ENCODE results near the gene RPL15. TPM values are rescaled to one million over a fixed set of nuclear protein-coding genes. Genes with fewer than 3 reads are reported as not detected.

The RPL15 gene
- total and polyA plus RNA-seq, 2 donors (not counting 1 experiment from before 2014, with no cell fraction given) = 2,177 to 5,195 TPM

GRCh38 chr3:23926246-23926645 lies 9.3 kb downstream of the RPL15 start:
- ATAC-seq (ENCODE audit: low read depth) = no peak
- H3K9ac ChIP-seq (ENCODE audit: low read length) = no peak overlapping the region
- no peaks in the 10 kb centered on the region for H3K79me2 ChIP-seq (ENCODE audit: control insufficient read depth, insufficient read depth, low read length)
- no peak for TF ChIP-seq CTCF (IDR thresholded peaks at IDR 0.05)
- no peak overlapping the region for H2AFZ ChIP-seq (ENCODE audit: insufficient read depth, low read depth, low read length, poor library complexity, severe bottlenecking)
- H3K4me2 ChIP-seq (replicated peaks; ENCODE audit: low read depth, low read length, poor library complexity, severe bottlenecking) = no peak overlapping the region
- ChIA-PET CTCF (no interaction called here), POLR2A (interaction anchor here (1.2 kb wide), 1 partner anchor 10 kb away, joined by 3 read pairs; the partner anchor contains the start of genes NKIRAS1 and RPL15)
- H3K36me3 ChIP-seq (replicated peaks in 1 of 2; ENCODE audit: control extremely low read depth in 1 of 2, control insufficient read depth in 1 of 2, extremely low read depth in 1 of 2, insufficient read depth in 2 of 2, low read length in 1 of 2) = peaks cover 1 to 12% of the 10 kb centered on the region in 2 experiments
- H3K27me3 ChIP-seq (replicated peaks in 1 of 4; ENCODE audit: control extremely low read depth in 1 of 4, control insufficient read depth in 3 of 4, insufficient read depth in 4 of 4, low read length in 3 of 4) = no peaks in the 10 kb centered on the region
- Mint-ChIP-seq H3K4me1 (peaks cover 2% of the 10 kb centered on the region), H3K4me3 (no peak overlapping the region), H3K9me3 (ENCODE audit: insufficient read depth) (no peaks in the 10 kb centered on the region), H3K27me3 (no peaks in the 10 kb centered on the region), H3K27ac (no peak overlapping the region)
- 75% methylated on average over 4 of the region's 7 CpGs for WGBS (ENCODE audit: insufficient coverage)
- no peak for DNase-seq
- peaks cover 3 to 6% of the 10 kb centered on the region in 2 donors for H3K4me1 ChIP-seq (ENCODE audit: control insufficient read depth in 2 of 2, insufficient read depth in 2 of 2, low read length in 2 of 2)
- no peak overlapping the region for H3K27ac ChIP-seq (ENCODE audit: low read length in 2 of 2)
- no peak overlapping the region for H3K4me3 ChIP-seq (ENCODE audit: control extremely low read depth in 1 of 5, extremely low read depth in 1 of 5, insufficient read depth in 1 of 5, low read depth in 2 of 5, low read length in 4 of 5)
- no peaks in the 10 kb centered on the region for H3K9me3 ChIP-seq (ENCODE audit: control extremely low read depth in 1 of 3, control insufficient read depth in 2 of 3, insufficient read depth in 1 of 3, low read length in 2 of 3)
- intact Hi-C loops (cut with micrococcal nuclease) = no loop called here
- H4K20me1 ChIP-seq (ENCODE audit: control insufficient read depth, insufficient read depth, low read length, poor library complexity, severe bottlenecking) = no peaks in the 10 kb centered on the region

GRCh38 chr3:23926736-23927135 lies 9.8 kb downstream of the RPL15 start:
- intact Hi-C loops (cut with micrococcal nuclease) = no loop called here
- no peak overlapping the region for H3K27ac ChIP-seq (ENCODE audit: low read length in 2 of 2)
- H3K9ac ChIP-seq (ENCODE audit: low read length) = no peak overlapping the region
- ATAC-seq (ENCODE audit: low read depth) (no peak), DNase-seq (no peak)
- H3K4me3 ChIP-seq (ENCODE audit: control extremely low read depth in 1 of 5, extremely low read depth in 1 of 5, insufficient read depth in 1 of 5, low read depth in 2 of 5, low read length in 4 of 5) = no peak overlapping the region
- TF ChIP-seq CTCF (IDR thresholded peaks at IDR 0.05) (no peak), EZH2 (IDR thresholded peaks at IDR 0.05; ENCODE audit: borderline replicate concordance, insufficient read depth, low read depth, low read length, poor library complexity, severe bottlenecking) (no peak)
- H2AFZ ChIP-seq (ENCODE audit: insufficient read depth, low read depth, low read length, poor library complexity, severe bottlenecking) = no peak overlapping the region
- H3K36me3 ChIP-seq (replicated peaks in 1 of 2; ENCODE audit: control extremely low read depth in 1 of 2, control insufficient read depth in 1 of 2, extremely low read depth in 1 of 2, insufficient read depth in 2 of 2, low read length in 1 of 2) = peaks cover 0 to 11% of the 10 kb centered on the region in 2 experiments
- ChIA-PET CTCF (no interaction called here), POLR2A (no interaction called here)
- Mint-ChIP-seq H3K4me1 (peaks cover 3% of the 10 kb centered on the region), H3K9me3 (ENCODE audit: insufficient read depth) (no peaks in the 10 kb centered on the region), H3K27ac (no peak overlapping the region), H3K27me3 (no peaks in the 10 kb centered on the region), H3K4me3 (no peak overlapping the region)
- no peak overlapping the region for H3K4me2 ChIP-seq (replicated peaks; ENCODE audit: low read depth, low read length, poor library complexity, severe bottlenecking)
- no peaks in the 10 kb centered on the region for H3K27me3 ChIP-seq (replicated peaks in 1 of 4; ENCODE audit: control extremely low read depth in 1 of 4, control insufficient read depth in 3 of 4, insufficient read depth in 4 of 4, low read length in 3 of 4)
- H3K79me2 ChIP-seq (ENCODE audit: control insufficient read depth, insufficient read depth, low read length) = no peaks in the 10 kb centered on the region
- no peaks in the 10 kb centered on the region for H3K9me3 ChIP-seq (ENCODE audit: control extremely low read depth in 1 of 3, control insufficient read depth in 2 of 3, insufficient read depth in 1 of 3, low read length in 2 of 3)
- H4K20me1 ChIP-seq (ENCODE audit: control insufficient read depth, insufficient read depth, low read length, poor library complexity, severe bottlenecking) = no peaks in the 10 kb centered on the region
- peaks cover 3 to 6% of the 10 kb centered on the region in 2 donors for H3K4me1 ChIP-seq (ENCODE audit: control insufficient read depth in 2 of 2, insufficient read depth in 2 of 2, low read length in 2 of 2)
- no CpG with 5 or more reads among the region's 3 CpGs for WGBS (ENCODE audit: insufficient coverage)
